ENCODE measurements around the gene KDM5B.

Gene KDM5B

DNA sequence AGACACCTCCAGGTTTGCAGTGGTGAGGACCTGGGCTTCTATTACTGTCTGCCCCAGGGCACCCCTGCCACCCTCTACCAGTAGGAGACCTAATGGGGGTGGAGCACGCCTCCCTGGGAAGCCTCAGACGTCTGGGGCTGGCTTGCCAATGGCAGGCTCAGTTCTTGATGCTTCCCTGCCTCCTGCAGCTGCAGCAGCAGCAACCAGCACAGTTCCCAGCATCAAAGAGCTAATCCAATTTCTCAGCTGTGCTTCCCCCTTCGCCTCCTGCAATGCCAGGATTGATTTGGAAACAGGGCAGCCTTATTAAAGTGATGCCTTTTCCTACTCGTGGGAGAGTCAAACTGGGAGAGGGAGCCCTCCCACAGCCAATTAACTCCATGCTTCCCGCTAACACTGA lies 106.1 kb downstream of the KDM5B start:
- Histone ChIP-seq H3K4me3 (ENCODE audit: low read length) (no peak overlapping the region), H3K36me3 (ENCODE audit: control insufficient read depth, insufficient read depth, low read length) (no peaks in the 10 kb centered on the region), H3K27me3 (ENCODE audit: control insufficient read depth, insufficient read depth, low read length) (peaks cover 30% of the 10 kb centered on the region), H3K9ac (ENCODE audit: low read length) (no peak overlapping the region), H3K4me1 (ENCODE audit: control insufficient read depth, insufficient read depth, low read length) (peaks cover 3% of the 10 kb centered on the region), H3K9me3 (ENCODE audit: control insufficient read depth, low read length) (no peaks in the 10 kb centered on the region)

DNA sequence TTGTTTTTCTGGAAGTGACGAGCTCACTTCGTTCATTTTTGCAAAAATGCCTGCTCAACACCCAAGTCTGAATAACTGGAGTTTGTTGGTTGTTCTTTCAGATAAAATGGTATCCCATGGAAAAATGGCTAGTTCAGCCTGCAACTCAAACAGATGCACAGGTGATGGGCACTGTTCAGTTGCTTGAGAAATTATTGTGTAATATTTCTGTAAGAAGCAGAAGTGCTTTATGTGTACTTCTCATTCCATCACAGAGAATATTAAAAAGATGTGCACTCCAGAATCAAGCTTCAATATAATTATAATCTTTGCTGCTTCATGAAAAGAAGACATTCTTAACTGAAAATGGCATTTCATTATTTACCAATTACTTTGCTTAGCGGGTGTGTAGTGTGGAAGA lies 107.0 kb downstream of the KDM5B start:
- Histone ChIP-seq H3K27me3 (ENCODE audit: control insufficient read depth, insufficient read depth, low read length) (peaks cover 23% of the 10 kb centered on the region), H3K9ac (ENCODE audit: low read length) (no peak overlapping the region), H3K36me3 (ENCODE audit: control insufficient read depth, insufficient read depth, low read length) (no peaks in the 10 kb centered on the region), H3K9me3 (ENCODE audit: control insufficient read depth, low read length) (no peaks in the 10 kb centered on the region), H3K4me1 (ENCODE audit: control insufficient read depth, insufficient read depth, low read length) (peaks cover 10% of the 10 kb centered on the region), H3K4me3 (ENCODE audit: low read length) (no peak overlapping the region)

DNA sequence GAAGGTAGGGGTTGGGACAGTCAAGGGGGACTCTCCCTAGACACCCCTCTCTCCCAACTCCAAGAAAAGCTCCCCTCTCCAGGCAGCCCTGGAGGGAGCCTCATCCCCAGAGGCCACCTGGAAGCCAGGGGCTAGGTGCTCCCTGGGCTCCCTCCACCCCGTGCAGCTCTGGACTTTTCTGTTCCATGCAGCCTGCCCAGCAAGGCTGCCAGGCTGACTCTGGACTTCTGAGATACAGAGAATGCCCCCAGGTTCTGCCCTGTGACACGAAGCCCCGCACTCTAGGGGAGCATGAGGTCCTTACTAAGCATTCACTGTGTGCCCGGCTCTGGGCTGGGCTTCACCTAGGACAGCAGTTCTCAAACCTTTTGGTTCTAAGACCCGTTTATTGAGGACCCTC lies 108.2 kb downstream of the KDM5B start:
- Histone ChIP-seq H3K4me3 (ENCODE audit: low read length) (no peak overlapping the region), H3K27me3 (ENCODE audit: control insufficient read depth, insufficient read depth, low read length) (peaks cover 14% of the 10 kb centered on the region), H3K4me1 (ENCODE audit: control insufficient read depth, insufficient read depth, low read length) (peaks cover 10% of the 10 kb centered on the region), H3K36me3 (ENCODE audit: control insufficient read depth, insufficient read depth, low read length) (no peaks in the 10 kb centered on the region), H3K9ac (ENCODE audit: low read length) (no peak overlapping the region), H3K9me3 (ENCODE audit: control insufficient read depth, low read length) (no peaks in the 10 kb centered on the region)

DNA sequence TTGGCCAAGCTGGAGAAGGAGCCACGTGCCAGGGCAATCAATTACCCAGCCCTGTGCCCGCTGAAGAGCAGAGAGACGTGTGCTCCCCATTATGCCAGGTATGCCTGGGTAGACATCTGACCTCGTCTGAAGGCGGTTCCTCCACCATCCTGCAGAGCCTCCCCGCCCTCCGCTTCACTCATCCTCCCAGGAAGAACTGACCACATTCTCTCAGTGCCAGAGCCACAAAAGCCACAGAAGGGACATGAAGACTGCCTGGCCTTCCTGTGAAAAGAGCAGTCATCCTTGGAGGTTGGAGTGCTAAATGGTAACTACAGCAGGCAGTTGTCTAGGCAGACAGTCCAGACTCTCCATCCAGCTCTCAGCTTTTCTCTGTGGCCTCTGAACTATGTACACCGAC lies 109.9 kb downstream of the KDM5B start:
- H3K36me3 ChIP-seq (ENCODE audit: control insufficient read depth, insufficient read depth, low read length): no peaks in the 10 kb centered on the region
- peaks cover 10% of the 10 kb centered on the region for H3K4me1 ChIP-seq (ENCODE audit: control insufficient read depth, insufficient read depth, low read length)
- H3K9ac ChIP-seq (ENCODE audit: low read length): no peak overlapping the region
- no peaks in the 10 kb centered on the region for H3K9me3 ChIP-seq (ENCODE audit: control insufficient read depth, low read length)
- H3K4me3 ChIP-seq (ENCODE audit: low read length): no peak overlapping the region
- H3K27me3 ChIP-seq (ENCODE audit: control insufficient read depth, insufficient read depth, low read length): peaks cover 11% of the 10 kb centered on the region

DNA sequence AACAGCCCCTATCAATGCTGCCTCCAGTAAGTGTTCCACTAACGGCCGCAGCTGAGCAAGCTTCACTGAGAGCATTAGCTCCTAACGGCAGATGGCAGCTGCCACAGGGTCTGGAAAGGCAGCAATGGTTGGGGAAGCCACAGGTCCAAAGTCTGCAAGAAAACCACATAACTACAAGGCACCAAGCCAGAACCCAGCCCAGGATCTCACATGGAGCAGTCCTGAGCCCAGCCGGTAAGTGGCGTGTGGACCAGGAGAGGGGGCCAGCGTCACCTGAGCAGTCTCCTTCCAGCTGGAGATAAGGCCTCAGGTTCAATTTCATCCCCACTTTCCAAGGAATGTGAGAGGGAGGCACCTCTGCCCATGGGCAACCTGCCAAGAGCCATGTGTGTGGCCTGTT lies 111.2 kb downstream of the KDM5B start:
- Histone ChIP-seq H3K4me3 (ENCODE audit: low read length) (no peak overlapping the region), H3K36me3 (ENCODE audit: control insufficient read depth, insufficient read depth, low read length) (no peaks in the 10 kb centered on the region), H3K9me3 (ENCODE audit: control insufficient read depth, low read length) (no peaks in the 10 kb centered on the region), H3K9ac (ENCODE audit: low read length) (no peak overlapping the region), H3K27me3 (ENCODE audit: control insufficient read depth, insufficient read depth, low read length) (peaks cover 4% of the 10 kb centered on the region), H3K4me1 (ENCODE audit: control insufficient read depth, insufficient read depth, low read length) (peaks cover 10% of the 10 kb centered on the region)

DNA sequence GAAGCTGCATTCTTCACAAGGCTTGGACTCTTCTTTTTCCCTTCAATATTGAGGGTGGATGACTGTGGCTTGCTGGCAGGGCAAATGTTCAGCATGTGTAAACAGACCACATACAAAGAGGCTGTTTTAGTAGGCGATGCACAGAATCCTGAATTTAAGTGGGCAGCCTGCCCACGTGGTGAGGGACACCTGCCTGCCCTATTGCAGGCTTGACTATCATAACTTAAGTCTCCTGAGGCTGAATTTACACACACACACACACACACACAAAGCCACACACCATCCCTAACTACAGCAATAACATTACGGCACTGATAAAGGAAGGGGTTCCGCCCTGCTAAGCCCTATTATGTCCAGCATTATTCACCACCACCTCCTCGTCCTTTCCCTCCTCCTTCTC lies 113.9 kb downstream of the KDM5B start:
- Histone ChIP-seq H3K27me3 (ENCODE audit: control insufficient read depth, insufficient read depth, low read length) (peaks cover 3% of the 10 kb centered on the region), H3K9me3 (ENCODE audit: control insufficient read depth, low read length) (no peaks in the 10 kb centered on the region), H3K9ac (ENCODE audit: low read length) (no peak overlapping the region)

DNA sequence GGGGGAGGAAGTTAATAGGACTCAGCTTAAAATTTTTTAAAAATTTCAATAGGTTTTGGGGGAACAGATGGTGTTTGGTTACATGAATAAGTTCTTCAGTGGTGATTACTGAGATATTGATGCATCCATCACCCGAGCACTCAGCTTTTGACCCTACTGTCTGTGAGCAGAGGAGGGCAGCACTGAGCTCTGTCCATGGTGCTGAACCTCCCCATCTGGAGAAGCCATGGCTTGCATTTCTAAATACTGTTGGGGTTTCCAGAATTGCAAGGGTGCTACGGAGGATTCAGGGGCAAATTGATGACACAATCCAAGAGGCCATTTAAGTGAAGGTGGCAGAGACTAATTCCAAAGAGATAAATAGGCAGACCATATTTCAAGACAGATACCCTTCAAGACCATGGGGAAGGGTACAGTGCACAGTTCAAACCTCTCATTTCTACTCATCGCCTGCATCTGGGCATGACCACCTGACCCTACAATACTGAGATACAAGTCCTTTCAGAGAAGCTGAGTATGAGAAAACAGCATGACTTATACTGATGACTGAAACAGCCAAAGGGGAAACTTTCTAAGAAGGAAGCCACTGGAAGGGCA lies 115.2 kb downstream of the KDM5B start:
- Histone ChIP-seq H3K9me3 (ENCODE audit: control insufficient read depth, low read length) (no peaks in the 10 kb centered on the region), H3K4me3 (ENCODE audit: low read length) (no peak overlapping the region), H3K4me1 (ENCODE audit: control insufficient read depth, insufficient read depth, low read length) (peaks cover 10% of the 10 kb centered on the region), H3K27me3 (ENCODE audit: control insufficient read depth, insufficient read depth, low read length) (peaks cover 3% of the 10 kb centered on the region), H3K9ac (ENCODE audit: low read length) (no peak overlapping the region), H3K36me3 (ENCODE audit: control insufficient read depth, insufficient read depth, low read length) (no peaks in the 10 kb centered on the region)

More for the DNA sequence above, 113.9 kb downstream of the KDM5B start:
- Histone ChIP-seq H3K36me3 (ENCODE audit: control insufficient read depth, insufficient read depth, low read length) (no peaks in the 10 kb centered on the region), H3K4me1 (ENCODE audit: control insufficient read depth, insufficient read depth, low read length) (peaks cover 10% of the 10 kb centered on the region), H3K4me3 (ENCODE audit: low read length) (no peak overlapping the region)

DNA sequence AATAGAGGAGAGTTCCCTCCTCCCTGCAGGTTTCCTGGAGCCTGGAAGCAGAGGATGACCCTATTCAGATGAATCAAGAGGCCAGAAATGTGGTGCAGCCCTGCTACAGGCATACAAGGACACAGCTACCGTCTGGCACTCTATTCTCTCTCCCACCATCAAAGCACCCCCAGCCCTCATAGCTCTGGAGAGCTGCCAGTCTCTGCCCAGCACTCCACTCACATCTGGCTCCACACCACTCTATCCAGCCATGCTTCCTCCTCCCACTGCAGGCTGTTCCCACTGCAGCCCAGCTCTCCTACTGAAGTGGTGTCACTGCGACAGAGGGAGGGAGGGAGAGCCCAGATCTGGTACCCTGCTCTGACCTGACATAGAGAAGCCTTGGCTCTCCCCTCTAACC lies 116.4 kb downstream of the KDM5B start:
- Histone ChIP-seq H3K9me3 (ENCODE audit: control insufficient read depth, low read length) (no peaks in the 10 kb centered on the region), H3K36me3 (ENCODE audit: control insufficient read depth, insufficient read depth, low read length) (no peaks in the 10 kb centered on the region), H3K4me1 (ENCODE audit: control insufficient read depth, insufficient read depth, low read length) (peaks cover 4% of the 10 kb centered on the region), H3K9ac (ENCODE audit: low read length) (no peak overlapping the region), H3K27me3 (ENCODE audit: control insufficient read depth, insufficient read depth, low read length) (peaks cover 3% of the 10 kb centered on the region), H3K4me3 (ENCODE audit: low read length) (no peak overlapping the region)

DNA sequence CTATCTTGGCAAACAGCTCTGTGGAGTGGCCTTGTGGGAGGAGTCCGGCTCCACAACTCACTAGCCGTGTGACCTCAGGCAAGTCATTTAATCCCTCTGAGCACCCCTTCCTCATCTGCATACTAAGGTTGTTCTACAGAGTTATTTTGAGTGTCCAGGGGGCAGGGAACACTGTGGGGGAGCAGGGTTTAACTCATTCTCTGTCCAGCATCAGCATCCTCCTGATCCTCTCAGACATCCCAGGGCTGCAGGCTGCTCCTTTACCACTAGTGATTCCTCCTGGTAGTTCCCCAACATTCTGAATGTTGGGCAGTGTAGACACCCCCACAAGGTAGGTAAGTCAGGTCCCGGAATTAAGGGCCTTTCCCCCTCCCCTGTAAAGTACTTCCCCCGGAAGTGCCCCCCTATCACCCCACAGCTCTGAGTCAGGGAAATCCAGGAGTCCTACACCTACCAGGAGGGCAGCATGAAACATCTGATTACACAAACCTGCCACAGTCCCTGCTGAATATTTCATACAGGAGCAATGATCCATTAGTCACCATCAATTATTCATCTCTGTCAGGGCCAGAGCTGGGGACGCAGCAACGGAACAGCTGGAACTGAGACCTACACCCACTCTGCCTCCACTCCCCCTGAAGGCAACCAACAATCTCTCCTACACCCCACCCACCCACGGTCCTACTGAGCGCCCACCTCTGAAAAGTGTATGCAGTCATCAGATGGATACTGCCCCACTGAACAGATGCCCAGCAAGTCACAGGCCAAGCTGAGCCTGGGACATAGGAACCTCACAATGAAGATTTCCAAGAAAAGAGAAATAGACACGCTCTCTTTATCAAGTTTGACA lies 118.5 kb downstream of the KDM5B start:
- no peaks in the 10 kb centered on the region for H3K9me3 ChIP-seq (ENCODE audit: control insufficient read depth, low read length)
- H3K36me3 ChIP-seq (ENCODE audit: control insufficient read depth, insufficient read depth, low read length): no peaks in the 10 kb centered on the region
- no peaks in the 10 kb centered on the region for H3K4me1 ChIP-seq (ENCODE audit: control insufficient read depth, insufficient read depth, low read length)
- peaks cover 7% of the 10 kb centered on the region for H3K27me3 ChIP-seq (ENCODE audit: control insufficient read depth, insufficient read depth, low read length)
- H3K9ac ChIP-seq (ENCODE audit: low read length): no peak overlapping the region
- H3K4me3 ChIP-seq (ENCODE audit: low read length): no peak overlapping the region

DNA sequence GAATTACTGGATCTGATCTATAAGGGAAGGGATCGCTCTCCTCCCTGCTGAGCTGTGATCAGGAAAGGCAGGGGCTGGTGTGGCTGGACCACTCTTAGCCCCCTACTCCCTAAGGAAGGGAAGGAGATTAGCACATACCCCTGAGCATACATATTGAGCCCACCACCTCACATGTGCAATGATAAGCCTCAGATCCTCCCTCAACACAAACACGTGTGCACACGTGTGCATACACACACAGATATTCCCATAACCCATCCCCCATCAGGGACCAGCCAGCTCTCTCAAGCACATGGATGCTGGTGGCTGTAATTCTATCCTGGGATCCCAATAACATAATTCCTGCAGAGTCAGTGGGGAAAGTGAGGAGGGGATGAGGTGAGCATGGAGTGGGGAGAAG lies 119.1 kb downstream of the KDM5B start:
- Histone ChIP-seq H3K27me3 (ENCODE audit: control insufficient read depth, insufficient read depth, low read length) (peaks cover 8% of the 10 kb centered on the region), H3K9me3 (ENCODE audit: control insufficient read depth, low read length) (no peaks in the 10 kb centered on the region), H3K4me1 (ENCODE audit: control insufficient read depth, insufficient read depth, low read length) (no peaks in the 10 kb centered on the region), H3K9ac (ENCODE audit: low read length) (no peak overlapping the region), H3K4me3 (ENCODE audit: low read length) (no peak overlapping the region), H3K36me3 (ENCODE audit: control insufficient read depth, insufficient read depth, low read length) (no peaks in the 10 kb centered on the region)

DNA sequence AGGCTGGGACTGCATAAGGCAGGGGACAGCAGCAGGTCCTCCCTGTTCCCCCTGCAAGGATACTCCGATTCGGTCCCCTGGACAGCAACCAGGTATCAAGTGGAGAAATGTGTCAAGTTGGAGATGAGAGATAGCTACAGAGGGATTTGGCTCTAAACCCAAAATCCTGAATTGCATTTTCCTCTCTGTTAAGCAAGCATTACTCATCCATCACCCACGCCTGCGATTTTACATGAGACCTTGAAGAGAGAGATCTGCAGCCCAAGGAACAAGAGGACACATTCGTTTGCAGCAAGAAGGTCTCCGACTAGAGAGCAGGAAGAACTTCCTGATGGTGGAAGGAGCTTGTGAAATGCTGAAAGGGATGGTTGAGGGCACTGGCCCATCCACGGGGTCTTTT lies 119.8 kb downstream of the KDM5B start:
- H3K4me3 ChIP-seq (ENCODE audit: low read length): no peak overlapping the region
- H3K9ac ChIP-seq (ENCODE audit: low read length): no peak overlapping the region
- H3K4me1 ChIP-seq (ENCODE audit: control insufficient read depth, insufficient read depth, low read length): no peaks in the 10 kb centered on the region
- H3K27me3 ChIP-seq (ENCODE audit: control insufficient read depth, insufficient read depth, low read length): peaks cover 6% of the 10 kb centered on the region
- H3K36me3 ChIP-seq (ENCODE audit: control insufficient read depth, insufficient read depth, low read length): no peaks in the 10 kb centered on the region
- H3K9me3 ChIP-seq (ENCODE audit: control insufficient read depth, low read length): no peaks in the 10 kb centered on the region

DNA sequence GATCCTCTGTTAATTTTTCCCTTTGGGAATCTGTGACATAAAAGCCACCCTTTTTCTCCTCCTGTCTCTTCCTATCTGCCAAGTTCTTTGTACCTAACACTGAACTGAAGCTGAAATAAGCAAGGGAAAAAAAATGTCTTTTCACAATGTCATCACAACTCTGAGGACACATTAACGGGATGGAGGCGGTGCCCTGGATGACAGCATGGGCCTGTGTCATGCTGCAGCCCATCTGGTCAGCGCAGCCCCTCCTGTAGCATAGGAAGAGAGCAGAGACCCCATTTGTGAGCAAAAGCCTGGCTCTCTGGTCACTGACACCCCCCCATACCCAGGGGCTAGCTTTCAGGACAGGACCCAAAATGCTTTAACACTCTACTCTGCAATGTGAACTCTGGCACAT lies 120.4 kb downstream of the KDM5B start:
- Histone ChIP-seq H3K4me1 (ENCODE audit: control insufficient read depth, insufficient read depth, low read length) (no peaks in the 10 kb centered on the region), H3K9ac (ENCODE audit: low read length) (no peak overlapping the region), H3K4me3 (ENCODE audit: low read length) (no peak overlapping the region), H3K27me3 (ENCODE audit: control insufficient read depth, insufficient read depth, low read length) (peaks cover 6% of the 10 kb centered on the region), H3K9me3 (ENCODE audit: control insufficient read depth, low read length) (no peaks in the 10 kb centered on the region), H3K36me3 (ENCODE audit: control insufficient read depth, insufficient read depth, low read length) (no peaks in the 10 kb centered on the region)
